Medulla oblongata (tissue), 1 donor: ENCODE results near the gene SCRN2.

ENCODE experiments used
- DNase-seq: peaks from one replicate; pipeline ENCODE4 v3.0.0-alpha.2; 2015; ENCODE audit errors: extremely low spot score

Gene SCRN2

DNA sequence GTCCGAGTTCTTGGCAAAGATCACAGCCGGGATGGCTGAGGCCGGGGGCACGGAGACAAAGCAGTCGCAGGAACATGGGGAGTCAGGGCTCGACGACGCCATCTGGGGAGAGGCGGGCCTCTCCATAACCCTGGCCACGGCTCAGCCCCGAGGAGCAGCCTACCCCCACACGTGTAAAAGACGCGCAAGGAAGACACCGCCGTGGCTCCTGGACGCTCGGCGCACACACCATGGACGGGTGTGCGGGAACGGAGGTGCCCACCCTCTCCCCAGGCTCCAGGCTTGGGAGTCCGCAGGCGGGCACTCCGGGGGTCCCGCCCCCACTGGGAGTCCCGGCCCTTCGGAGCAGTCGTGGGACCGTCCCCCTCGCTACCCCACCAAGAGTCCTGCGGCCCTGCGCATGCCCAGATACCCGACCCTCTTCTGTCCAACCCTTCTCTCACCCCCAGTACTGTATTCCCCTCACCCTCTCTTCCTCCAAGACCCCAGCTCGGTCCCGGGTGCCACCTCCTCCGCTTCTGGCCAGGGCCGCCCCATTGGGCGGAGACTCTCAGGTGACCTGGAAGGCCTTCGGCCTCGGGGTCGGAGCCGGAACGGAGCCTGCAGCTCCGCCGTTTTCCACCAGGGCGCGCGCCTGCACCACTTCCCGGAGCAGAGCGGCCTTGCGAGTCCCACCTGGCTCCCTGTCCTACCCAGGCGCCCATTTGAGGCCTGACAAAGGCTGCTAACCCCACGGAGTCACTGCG lies at the start of gene SCRN2:
TSS of gene SCRN2 (minus strand) at position 532 of the 746 bp plus-strand sequence. CDS start at position 102, 430 bp downstream.
- DNase-seq, result peak; percentile 87

- peak; percentile 81 for DNase-seq
Measured at GRCh38 chr17:47889734-47890529, 48.9 kb upstream of the SCRN2 start.

GRCh38 chr17:47888293-47888692 lies 47.2 kb upstream of the SCRN2 start:
- no peak for DNase-seq

GRCh38 chr17:47884905-47885730 lies 44.0 kb upstream of the SCRN2 start:
- DNase-seq, result no peak

- no peak for DNase-seq
Measured at GRCh38 chr17:47884427-47884740, 43.3 kb upstream of the SCRN2 start.

- DNase-seq, result no peak
Measured at GRCh38 chr17:47883589-47884426, 42.7 kb upstream of the SCRN2 start.

- no peak for DNase-seq
Measured at GRCh38 chr17:47882695-47883588, 41.9 kb upstream of the SCRN2 start.

DNA sequence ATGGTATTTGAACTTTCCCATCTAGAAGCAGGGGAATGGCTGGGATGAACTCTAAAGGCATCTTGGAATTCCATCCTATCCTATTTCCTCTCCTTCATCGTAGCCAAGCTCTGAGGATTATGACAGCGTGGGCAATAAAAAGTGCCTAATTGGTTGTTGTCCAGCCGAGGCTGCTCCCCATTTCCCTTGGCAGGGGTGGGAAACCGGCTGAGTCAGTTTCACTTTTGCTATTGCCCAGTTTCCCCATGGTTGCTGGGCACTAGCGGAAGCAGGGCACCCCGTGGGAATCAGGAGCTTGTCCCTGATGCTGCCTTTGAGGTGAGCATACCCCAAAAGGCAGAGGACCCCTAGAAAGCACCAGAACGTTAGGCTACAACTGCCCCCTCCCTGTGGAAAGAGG lies 41.2 kb upstream of the SCRN2 start:
- DNase-seq, result peak; percentile 30

- no peak for DNase-seq
Measured at GRCh38 chr17:47879776-47880454, 38.8 kb upstream of the SCRN2 start.

DNA sequence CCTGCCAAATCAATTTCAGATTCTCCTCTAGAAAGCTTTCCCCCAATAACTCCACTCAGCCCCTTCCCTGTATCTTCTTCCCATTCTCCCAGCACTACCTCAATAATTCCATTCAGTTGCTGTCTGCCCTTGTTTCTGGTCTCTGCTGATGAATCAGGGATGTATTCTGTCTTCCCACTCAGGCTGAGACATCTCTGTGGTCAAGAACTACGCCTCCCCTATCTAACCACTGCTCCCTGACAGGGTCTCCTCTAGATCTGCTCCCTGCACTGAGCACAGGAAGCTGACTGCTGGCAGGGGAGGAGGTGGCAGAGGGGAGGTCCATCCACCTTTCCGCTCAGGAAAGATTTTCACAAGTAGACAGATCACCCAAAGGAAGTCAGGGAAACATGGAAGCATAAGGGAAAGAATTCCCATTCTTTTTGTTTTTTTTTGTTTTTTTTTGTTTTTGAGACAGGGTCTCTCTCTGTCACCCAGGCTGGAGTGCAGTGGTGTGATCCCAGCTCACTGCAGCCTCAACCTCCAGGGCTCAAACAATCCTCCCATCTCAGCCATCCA lies 38.0 kb upstream of the SCRN2 start:
- DNase-seq, result no peak

DNA sequence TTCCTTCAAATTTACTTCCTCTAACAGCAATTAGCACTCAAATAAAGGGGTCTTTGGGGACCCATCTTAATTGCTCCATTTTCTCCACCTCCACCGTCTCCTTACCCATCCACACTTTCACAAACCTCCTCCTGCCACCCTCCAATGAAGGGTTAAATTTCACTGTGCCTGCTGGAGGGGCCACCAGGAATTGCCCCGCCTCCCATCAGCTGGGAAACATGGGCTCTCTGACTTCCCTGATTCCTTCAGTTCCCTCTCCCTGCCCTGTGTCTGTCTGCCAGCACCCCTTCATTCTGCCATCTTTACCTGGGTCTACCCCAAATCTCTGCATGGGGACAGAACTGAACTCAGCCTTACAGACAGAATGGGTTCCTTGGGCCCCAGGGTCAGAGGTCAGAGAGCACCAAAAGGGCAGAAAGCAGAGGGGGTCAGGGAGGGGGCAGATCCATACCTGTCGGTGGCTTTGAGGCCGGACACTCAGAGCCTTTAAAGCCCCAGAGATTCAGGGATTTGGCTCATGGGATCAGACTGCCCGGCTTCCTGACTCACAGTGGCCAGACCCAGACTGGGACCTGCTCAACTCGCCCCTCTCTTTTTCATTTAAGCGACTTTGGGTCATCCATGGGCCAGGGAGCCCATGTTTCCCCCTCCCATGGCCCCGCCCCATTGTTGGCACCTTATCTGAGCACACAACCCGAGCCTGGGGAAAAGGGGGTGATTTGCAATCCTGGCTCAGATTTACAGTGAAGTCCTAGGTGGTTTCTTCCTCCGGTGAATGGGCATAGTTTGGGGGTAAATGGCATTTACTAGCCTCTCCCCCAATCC lies 37.3 kb upstream of the SCRN2 start:
- no peak for DNase-seq

GRCh38 chr17:47877368-47878034 lies 36.4 kb upstream of the SCRN2 start:
- no peak for DNase-seq

GRCh38 chr17:47875011-47875985 lies 34.2 kb upstream of the SCRN2 start:
- no peak for DNase-seq

GRCh38 chr17:47873200-47874090 lies 32.4 kb upstream of the SCRN2 start:
- DNase-seq, result no peak

- DNase-seq, result no peak
Measured at GRCh38 chr17:47872651-47873161, 31.6 kb upstream of the SCRN2 start.
